Progenitor cell of endocrine pancreas (in vitro differentiated cells): Measurements from ENCODE around the gene MEOX2. TPM values are rescaled to one million over a fixed set of nuclear protein-coding genes. Genes with fewer than 3 reads are reported as not detected.

ENCODE experiments used
- DNase-seq: peaks from one replicate; pipeline ENCODE4 v3.0.0; 2021; ENCODE audit warnings: low spot score; ENCODE audit not compliant: unreplicated experiment
- H3K27ac Mint-ChIP-seq: 2 replicates; pipeline ENCODE4 v1.8.0; 2021; ENCODE audit warnings: mild to moderate bottlenecking, moderate library complexity, mixed read lengths
- H3K27me3 Mint-ChIP-seq: 2 replicates; pipeline ENCODE4 v1.8.0; 2021; ENCODE audit warnings: mixed read lengths
- H3K36me3 Mint-ChIP-seq: 2 replicates; pipeline ENCODE4 v1.8.0; 2022; ENCODE audit warnings: mixed read lengths; ENCODE audit not compliant: insufficient read depth
- H3K4me1 Mint-ChIP-seq: 2 replicates; pipeline ENCODE4 v1.8.0; 2021; ENCODE audit warnings: low read depth, mixed read lengths
- H3K4me3 Mint-ChIP-seq: 2 replicates; pipeline ENCODE4 v1.8.0; 2021; ENCODE audit warnings: low read depth, mild to moderate bottlenecking, moderate library complexity, mixed read lengths
- H3K9me3 Mint-ChIP-seq: 2 replicates; pipeline ENCODE4 v1.8.0; 2021; ENCODE audit warnings: low read depth, mixed read lengths
- total RNA-seq: library from RNA; stranded (reverse); gene quantifications from 2 replicates; pipeline ENCODE4 v1.2.1, GENCODE V29; 2021
- TF ChIP-seq, protein P1 (sequence below): fragments of 200-600 bp; sonication (generic); IDR thresholded peaks from one replicate; pipeline ENCODE4 v1.5.0; 2021; ENCODE audit warnings: antibody characterized with exemption, mild to moderate bottlenecking; ENCODE audit not compliant: unreplicated experiment

Gene MEOX2
- total RNA-seq, 1 donor from 2014 or later = not detected

DNA sequence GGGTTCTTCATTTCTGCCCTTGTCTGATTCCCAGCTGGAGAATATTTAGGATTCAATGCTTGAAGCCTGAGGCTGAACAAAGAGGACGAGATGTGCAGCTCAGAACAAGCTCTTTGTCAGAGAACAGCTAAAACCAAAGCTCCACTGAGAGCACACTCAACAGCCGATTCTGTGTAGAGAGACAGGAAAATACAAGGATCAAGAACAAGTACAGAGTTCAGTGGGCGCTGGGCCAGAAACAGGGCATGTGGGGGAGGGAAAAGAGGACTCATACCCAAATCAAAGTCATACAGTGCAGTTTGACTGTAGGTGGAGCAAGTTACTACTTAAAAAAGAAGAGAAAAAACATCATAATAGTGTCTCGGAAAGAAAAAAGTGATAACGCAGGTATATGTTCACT, 124.6 kb downstream of the MEOX2 start, which contains the start of gene AGMO:
TSS of gene AGMO (minus strand) at position 181 of the 400 bp plus-strand sequence.
- Mint-ChIP-seq H3K27ac (no peak within 1 kb of the TSS), H3K4me3 (no peak within 1 kb of the TSS), H3K4me1 (peaks cover 2% of the 10 kb centered on the region), H3K9me3 (no peaks in the 10 kb centered on the region), H3K27me3 (no peaks in the 10 kb centered on the region), H3K36me3 (no peaks in the 10 kb centered on the region)
- DNase-seq = no peak
- TF ChIP-seq, protein P1, sequence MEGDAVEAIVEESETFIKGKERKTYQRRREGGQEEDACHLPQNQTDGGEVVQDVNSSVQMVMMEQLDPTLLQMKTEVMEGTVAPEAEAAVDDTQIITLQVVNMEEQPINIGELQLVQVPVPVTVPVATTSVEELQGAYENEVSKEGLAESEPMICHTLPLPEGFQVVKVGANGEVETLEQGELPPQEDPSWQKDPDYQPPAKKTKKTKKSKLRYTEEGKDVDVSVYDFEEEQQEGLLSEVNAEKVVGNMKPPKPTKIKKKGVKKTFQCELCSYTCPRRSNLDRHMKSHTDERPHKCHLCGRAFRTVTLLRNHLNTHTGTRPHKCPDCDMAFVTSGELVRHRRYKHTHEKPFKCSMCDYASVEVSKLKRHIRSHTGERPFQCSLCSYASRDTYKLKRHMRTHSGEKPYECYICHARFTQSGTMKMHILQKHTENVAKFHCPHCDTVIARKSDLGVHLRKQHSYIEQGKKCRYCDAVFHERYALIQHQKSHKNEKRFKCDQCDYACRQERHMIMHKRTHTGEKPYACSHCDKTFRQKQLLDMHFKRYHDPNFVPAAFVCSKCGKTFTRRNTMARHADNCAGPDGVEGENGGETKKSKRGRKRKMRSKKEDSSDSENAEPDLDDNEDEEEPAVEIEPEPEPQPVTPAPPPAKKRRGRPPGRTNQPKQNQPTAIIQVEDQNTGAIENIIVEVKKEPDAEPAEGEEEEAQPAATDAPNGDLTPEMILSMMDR = no peak

Other genes with a start within 250 kb of the MEOX2 start
- gene AGMO, start 124.7 kb downstream of the MEOX2 start, total RNA-seq = 0.19 and 0.27 TPM in 2 replicates